Measurements from ENCODE around the gene SYNGR2.

Gene SYNGR2

GRCh38 chr17:78179372-78179771 is 11.0 kb downstream of the SYNGR2 start:
- Mint-ChIP-seq H3K4me1 (peaks cover 50 to 70% of the 10 kb centered on the region in 2 donors), H3K9me3 (no peaks in the 10 kb centered on the region), H3K27ac (peak overlapping the region; percentile 97), H3K27me3 (no peaks in the 10 kb centered on the region), H3K36me3 (peaks cover 50 to 53% of the 10 kb centered on the region in 2 donors), H3K4me3 (peak overlapping the region; percentile 63 to 77)
- peak; percentile 33 for DNase-seq
- peak; percentile 3 to 8 for ATAC-seq (replicated peaks)

DNA sequence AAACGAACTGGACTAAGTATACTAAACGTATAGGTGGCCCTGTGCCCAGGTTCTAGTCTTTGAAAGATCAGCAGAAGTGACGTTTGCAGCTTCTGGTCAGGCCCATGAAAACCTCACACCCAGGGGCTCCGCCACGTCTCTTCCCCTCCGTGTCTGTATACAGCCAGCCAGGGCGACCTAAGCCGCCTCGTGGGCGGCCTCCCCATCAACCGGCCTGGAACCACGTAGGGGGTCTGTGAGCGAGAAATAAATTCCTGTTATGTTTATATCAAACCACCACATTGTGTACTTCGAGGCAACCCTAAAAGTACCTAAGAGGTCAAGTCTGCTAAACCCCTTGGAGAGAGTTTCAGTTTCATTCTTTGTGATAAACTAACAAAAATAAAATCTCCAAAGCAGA is 11.7 kb downstream of the SYNGR2 start:
- no peak for DNase-seq
- peak overlapping the region in 1 of 2 donors; percentile 77 for H3K4me3 Mint-ChIP-seq
- H3K9me3 Mint-ChIP-seq, result no peaks in the 10 kb centered on the region
- no peaks in the 10 kb centered on the region for H3K27me3 Mint-ChIP-seq
- peak in 1 of 2 donors; percentile 3 for ATAC-seq (replicated peaks)
- H3K4me1 Mint-ChIP-seq, result peaks cover 50 to 70% of the 10 kb centered on the region in 2 donors
- peaks cover 46 to 49% of the 10 kb centered on the region in 2 donors for H3K36me3 Mint-ChIP-seq
- peak overlapping the region; percentile 97 for H3K27ac Mint-ChIP-seq

DNA sequence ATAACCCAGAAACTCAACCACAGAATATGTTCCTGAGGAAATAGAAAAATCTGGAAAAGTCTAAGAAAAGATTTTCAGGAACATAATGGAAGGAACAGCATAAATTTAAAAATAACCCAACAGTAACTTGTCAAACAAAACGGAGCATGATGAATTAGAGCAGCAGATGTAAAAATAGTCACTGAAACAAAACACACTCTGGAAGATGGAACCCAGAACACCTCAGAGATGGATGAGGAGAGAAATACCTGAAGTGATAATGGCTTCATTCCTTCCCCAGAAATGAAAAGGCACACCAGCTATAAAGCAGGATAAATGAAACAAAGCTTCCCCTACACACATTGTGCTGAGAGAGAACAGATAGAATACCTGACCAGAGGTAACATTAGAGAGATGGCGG is 12.1 kb downstream of the SYNGR2 start:
- no peaks in the 10 kb centered on the region for H3K9me3 Mint-ChIP-seq
- ATAC-seq (replicated peaks) (no peak), DNase-seq (no peak)
- H3K4me1 Mint-ChIP-seq, result peaks cover 46 to 69% of the 10 kb centered on the region in 2 donors
- no peaks in the 10 kb centered on the region for H3K27me3 Mint-ChIP-seq
- H3K4me3 Mint-ChIP-seq, result peak overlapping the region in 1 of 2 donors; percentile 11
- H3K36me3 Mint-ChIP-seq, result peaks cover 41 to 45% of the 10 kb centered on the region in 2 donors
- peak overlapping the region; percentile 97 for H3K27ac Mint-ChIP-seq

GRCh38 chr17:78182504-78182903 is 14.1 kb downstream of the SYNGR2 start:
- Mint-ChIP-seq H3K9me3 (no peaks in the 10 kb centered on the region), H3K4me1 (peaks cover 31 to 66% of the 10 kb centered on the region in 2 donors)

GRCh38 chr17:78183916-78184315 is 15.5 kb downstream of the SYNGR2 start:
- H3K36me3 Mint-ChIP-seq, result peaks cover 18% of the 10 kb centered on the region in 2 donors
- H3K27me3 Mint-ChIP-seq, result no peaks in the 10 kb centered on the region
- no peak overlapping the region for H3K4me3 Mint-ChIP-seq
- H3K27ac Mint-ChIP-seq, result no peak overlapping the region
- H3K9me3 Mint-ChIP-seq, result no peaks in the 10 kb centered on the region
- H3K4me1 Mint-ChIP-seq, result peaks cover 27 to 64% of the 10 kb centered on the region in 2 donors
- DNase-seq, result no peak
- ATAC-seq (replicated peaks), result no peak

More at GRCh38 chr17:78182504-78182903, 14.1 kb downstream of the SYNGR2 start:
- no peak overlapping the region for H3K4me3 Mint-ChIP-seq
- ATAC-seq (replicated peaks), result no peak
- DNase-seq, result no peak
- H3K27ac Mint-ChIP-seq, result no peak overlapping the region
- H3K27me3 Mint-ChIP-seq, result no peaks in the 10 kb centered on the region
- H3K36me3 Mint-ChIP-seq, result peaks cover 29% of the 10 kb centered on the region in 2 donors

DNA sequence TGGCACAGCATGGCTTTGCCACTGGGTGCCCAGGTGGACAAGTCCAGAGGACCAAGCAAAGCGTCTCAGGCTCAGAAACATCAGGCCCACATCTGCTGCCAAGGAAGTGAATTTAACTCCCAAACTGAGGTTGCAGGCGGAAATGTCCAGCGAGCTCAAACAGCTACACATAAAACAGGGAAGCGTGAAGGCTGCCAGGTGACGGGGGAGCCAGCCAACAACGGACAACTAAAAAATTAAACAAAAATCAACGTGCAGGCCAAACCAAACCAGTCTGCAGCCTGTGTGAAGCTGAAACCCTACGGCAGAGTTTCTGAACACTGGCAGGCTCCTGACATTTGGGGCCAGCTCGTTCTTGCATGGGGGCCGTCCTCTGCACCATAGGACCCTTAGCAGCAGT is 16.0 kb downstream of the SYNGR2 start:
- Mint-ChIP-seq H3K4me3 (no peak overlapping the region), H3K27ac (no peak overlapping the region), H3K36me3 (peaks cover 14% of the 10 kb centered on the region in 2 donors), H3K9me3 (no peaks in the 10 kb centered on the region), H3K4me1 (peaks cover 23 to 59% of the 10 kb centered on the region in 2 donors), H3K27me3 (no peaks in the 10 kb centered on the region)
- DNase-seq (no peak), ATAC-seq (replicated peaks) (no peak)

DNA sequence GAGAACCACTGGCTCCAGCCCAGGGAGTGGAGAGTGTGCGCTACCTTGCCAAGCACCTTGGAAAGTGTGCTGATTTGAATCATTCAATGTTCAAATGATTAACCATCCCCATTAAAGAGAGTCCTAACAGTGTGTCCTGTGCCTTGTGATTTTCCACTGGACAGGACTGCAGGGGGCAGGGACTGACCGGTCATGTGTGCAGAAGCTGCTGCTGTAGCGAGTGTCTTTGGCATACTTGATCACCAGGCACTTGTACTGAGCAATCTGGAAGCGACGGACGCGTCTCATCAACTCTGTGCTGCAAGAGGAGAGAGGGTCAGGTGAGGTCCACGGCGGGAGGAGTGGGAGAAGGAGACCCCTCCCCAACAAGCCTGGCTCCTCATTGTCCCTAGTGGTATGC is 16.5 kb downstream of the SYNGR2 start:
- Mint-ChIP-seq H3K27ac (peak overlapping the region; percentile 81), H3K9me3 (no peaks in the 10 kb centered on the region), H3K4me1 (peaks cover 17 to 56% of the 10 kb centered on the region in 2 donors), H3K36me3 (peaks cover 10 to 11% of the 10 kb centered on the region in 2 donors), H3K27me3 (no peaks in the 10 kb centered on the region), H3K4me3 (peak overlapping the region; percentile 47)
- no peak for DNase-seq
- ATAC-seq (replicated peaks), result no peak

DNA sequence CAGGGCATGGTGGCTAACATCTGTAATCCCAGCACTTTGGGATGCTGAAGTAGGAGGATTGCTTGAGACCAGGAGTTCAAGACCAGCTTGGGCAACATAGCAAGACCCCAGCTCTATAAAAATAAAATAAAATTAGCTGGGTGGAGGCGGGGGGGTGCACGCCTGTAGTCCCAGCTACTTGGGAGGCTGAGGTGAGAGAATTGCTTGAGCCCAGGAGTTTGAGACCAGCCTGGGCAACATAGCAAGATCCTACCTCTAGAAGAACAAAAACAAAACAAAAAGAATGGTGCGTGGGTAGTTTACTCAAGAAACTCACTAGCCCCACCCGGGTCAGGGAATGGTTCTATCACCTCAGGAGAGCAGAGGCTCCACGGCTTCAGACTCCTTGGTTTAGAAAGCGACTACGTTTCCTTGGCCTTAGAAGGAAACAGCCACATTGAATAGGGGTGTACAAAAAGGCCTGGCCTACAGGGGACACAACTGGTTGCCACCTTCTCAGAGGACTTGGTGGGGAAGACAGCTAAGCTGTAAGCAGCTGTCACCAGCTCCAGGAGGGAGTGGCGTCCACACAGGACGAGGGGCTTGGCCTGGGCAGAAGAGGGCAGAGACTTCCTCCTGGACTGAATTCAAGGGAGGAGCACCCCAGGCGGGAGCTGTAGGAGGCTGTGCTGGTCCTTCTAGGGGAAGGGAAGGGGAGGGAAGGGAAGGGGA is 17.8 kb downstream of the SYNGR2 start:
- peak in 1 of 2 donors; percentile 9 for ATAC-seq (replicated peaks)
- peak overlapping the region; percentile 86 to 88 for H3K4me3 Mint-ChIP-seq
- DNase-seq, result peak; percentile 15
- no peak overlapping the region for H3K27ac Mint-ChIP-seq
- H3K36me3 Mint-ChIP-seq, result peaks cover 13 to 17% of the 10 kb centered on the region in 2 donors
- no peaks in the 10 kb centered on the region for H3K9me3 Mint-ChIP-seq
- peaks cover 14 to 51% of the 10 kb centered on the region in 2 donors for H3K4me1 Mint-ChIP-seq
- no peaks in the 10 kb centered on the region for H3K27me3 Mint-ChIP-seq

DNA sequence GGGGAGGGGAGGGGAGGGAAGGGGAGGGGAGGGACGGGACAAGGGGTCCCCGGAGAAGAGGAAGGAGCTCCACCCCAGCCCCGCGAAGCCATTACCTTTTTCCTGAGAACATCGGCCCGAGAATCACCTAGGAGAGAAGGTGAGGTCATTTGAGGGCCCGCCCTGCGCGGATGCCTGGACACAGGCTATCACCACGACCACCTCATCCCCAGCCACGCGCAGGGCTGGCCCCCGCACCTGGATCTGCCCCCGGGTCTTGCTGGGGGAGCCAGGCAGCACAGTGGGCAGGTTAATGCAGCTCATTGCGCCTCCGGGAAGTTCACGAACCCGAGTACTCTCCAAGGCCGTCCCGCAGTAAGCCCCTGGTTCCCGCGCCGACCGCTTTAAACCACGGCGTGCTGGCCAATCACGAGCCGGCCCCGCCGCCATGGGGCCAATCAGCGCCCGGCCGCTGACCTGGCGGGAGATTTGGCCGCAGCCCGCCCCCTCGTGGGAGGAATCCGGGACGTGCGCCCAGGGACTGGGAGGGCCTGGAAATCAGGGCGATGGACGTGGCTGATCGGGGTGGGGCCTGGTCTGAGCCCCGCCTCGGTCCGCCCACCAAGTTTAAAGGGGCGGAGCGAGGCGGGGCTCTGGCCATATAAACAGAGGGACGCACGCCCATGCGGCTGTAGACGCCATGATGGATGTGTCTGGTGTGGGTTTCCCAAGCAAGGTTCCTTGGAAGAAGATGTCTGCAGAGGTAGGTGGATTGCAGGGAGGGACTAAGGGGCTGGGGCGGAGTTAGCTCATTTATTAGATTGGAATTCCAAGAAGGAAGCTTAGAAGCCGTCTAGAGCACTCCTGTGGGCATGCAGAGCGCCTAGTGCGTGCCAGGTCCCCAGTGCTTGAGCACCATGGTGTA is 18.6 kb downstream of the SYNGR2 start, which contains the start of the genes AFMID and TK1:
TSS of gene AFMID (plus strand) at position 671 of the 904 bp plus-strand sequence. CDS start at position 680, 9 bp downstream.
TSS of gene TK1 (minus strand) at position 361 of the 904 bp plus-strand sequence. CDS start at position 303, 58 bp downstream.
- H3K27ac Mint-ChIP-seq, result peak within 1 kb of the TSS; percentile 68
- peak within 1 kb of the TSS; percentile 88 to 91 for H3K4me3 Mint-ChIP-seq
- H3K36me3 Mint-ChIP-seq, result peaks cover 16 to 17% of the 10 kb centered on the region in 2 donors
- no peaks in the 10 kb centered on the region for H3K9me3 Mint-ChIP-seq
- H3K27me3 Mint-ChIP-seq, result no peaks in the 10 kb centered on the region
- H3K4me1 Mint-ChIP-seq, result peaks cover 14 to 51% of the 10 kb centered on the region in 2 donors
- DNase-seq (peak; percentile 95), ATAC-seq (replicated peaks) (peak; percentile 93 to 95)

DNA sequence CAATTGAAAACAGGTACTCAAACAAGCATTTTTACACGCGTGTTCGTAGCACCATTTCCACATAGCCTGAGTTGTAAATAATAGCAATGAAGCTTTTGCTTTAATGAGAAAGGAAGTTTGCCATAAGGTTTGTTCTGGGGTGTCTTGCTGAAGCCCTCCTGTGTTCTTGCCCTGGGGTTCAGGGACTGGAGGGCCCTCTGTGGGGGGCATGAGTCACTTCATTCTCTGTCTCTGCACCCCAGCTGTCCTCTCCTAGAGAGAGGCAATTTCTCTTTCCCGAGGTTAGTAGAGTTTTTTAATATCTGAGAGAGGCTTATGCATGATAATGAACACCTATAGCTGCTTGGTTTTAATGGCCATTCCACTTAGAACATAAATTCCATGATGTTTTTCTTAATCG is 28.3 kb downstream of the SYNGR2 start:
- DNase-seq (no peak), ATAC-seq (replicated peaks) (no peak)
- Mint-ChIP-seq H3K4me3 (no peak overlapping the region), H3K9me3 (no peaks in the 10 kb centered on the region), H3K27ac (no peak overlapping the region), H3K36me3 (peaks cover 33 to 40% of the 10 kb centered on the region in 2 donors), H3K27me3 (no peaks in the 10 kb centered on the region), H3K4me1 (peaks cover 8 to 9% of the 10 kb centered on the region in 2 donors)

- ATAC-seq (replicated peaks), result no peak
- Mint-ChIP-seq H3K9me3 (no peaks in the 10 kb centered on the region), H3K4me1 (peaks cover 8 to 9% of the 10 kb centered on the region in 2 donors), H3K36me3 (peaks cover 30 to 37% of the 10 kb centered on the region in 2 donors), H3K27ac (peak overlapping the region; percentile 42), H3K4me3 (no peak overlapping the region), H3K27me3 (no peaks in the 10 kb centered on the region)
- no peak for DNase-seq
Observed at GRCh38 chr17:78197147-78197832, 28.9 kb downstream of the SYNGR2 start.

DNA sequence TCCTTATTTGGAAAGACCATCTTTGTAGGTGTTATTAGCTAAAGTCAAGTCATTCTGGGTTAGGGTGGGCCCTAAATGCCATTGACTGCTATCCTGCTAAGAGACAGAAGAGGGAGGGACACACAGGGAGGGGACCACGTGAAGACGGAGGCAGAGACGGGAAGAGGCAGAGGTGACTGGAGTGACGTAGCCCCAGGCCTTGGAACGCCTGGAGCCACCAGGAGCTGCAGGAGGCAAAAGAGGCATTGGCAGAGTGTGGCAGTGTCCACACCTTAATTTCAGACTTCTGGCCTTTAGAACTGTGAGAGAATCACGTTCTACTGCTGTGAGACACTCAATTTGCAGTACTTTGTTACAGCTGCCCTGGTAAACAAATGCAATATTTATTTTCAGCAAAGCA is 32.1 kb downstream of the SYNGR2 start:
- H3K4me1 Mint-ChIP-seq, result peaks cover 8 to 9% of the 10 kb centered on the region in 2 donors
- H3K27ac Mint-ChIP-seq, result no peak overlapping the region
- H3K36me3 Mint-ChIP-seq, result peaks cover 22 to 46% of the 10 kb centered on the region in 2 donors
- ATAC-seq (replicated peaks) (no peak), DNase-seq (no peak)
- no peaks in the 10 kb centered on the region for H3K27me3 Mint-ChIP-seq
- no peak overlapping the region for H3K4me3 Mint-ChIP-seq
- H3K9me3 Mint-ChIP-seq, result no peaks in the 10 kb centered on the region

DNA sequence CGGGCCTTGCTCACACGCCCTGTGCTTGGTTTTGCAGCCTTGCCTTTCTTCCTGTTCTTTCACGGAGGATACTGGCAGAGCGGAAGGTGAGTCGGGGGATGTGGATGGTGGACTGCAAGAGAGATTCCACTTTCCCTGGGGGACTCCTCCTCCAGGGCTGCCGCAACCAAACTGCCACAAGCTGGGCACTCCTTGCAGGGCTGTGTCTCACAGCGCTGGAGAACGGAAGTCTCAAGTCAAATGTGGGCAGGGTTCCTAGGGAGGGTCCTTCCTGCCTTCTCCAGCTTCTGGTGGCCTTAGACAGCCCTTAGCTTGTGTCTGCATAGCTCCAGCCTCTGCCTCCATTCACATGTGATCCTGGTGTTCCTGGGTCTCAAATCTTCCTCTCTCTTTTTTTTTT is 34.3 kb downstream of the SYNGR2 start:
- H3K9me3 Mint-ChIP-seq, result no peaks in the 10 kb centered on the region
- H3K27ac Mint-ChIP-seq, result no peak overlapping the region
- peaks cover 20 to 45% of the 10 kb centered on the region in 2 donors for H3K36me3 Mint-ChIP-seq
- no peak for DNase-seq
- H3K27me3 Mint-ChIP-seq, result no peaks in the 10 kb centered on the region
- no peak for ATAC-seq (replicated peaks)
- peaks cover 8 to 9% of the 10 kb centered on the region in 2 donors for H3K4me1 Mint-ChIP-seq
- no peak overlapping the region for H3K4me3 Mint-ChIP-seq

Measured in stimulated activated naive B cell treated with anti-CD40 and anti-IgM and Interleukin-4, amounts not matched to agents 10 μg/mL and 1 μg/mL and 100 μg/mL, for 72 hours (primary cell).